Ovary (tissue), 1 donor: ENCODE measurements around the gene NDUFV1.

Experiments
- EP300 ChIP-seq: sonication (generic); formaldehyde crosslinking; IDR thresholded peaks from one replicate; pipeline ENCODE4 v1.6.1; 2017; ENCODE audit warnings: antibody characterized with exemption
- POLR2A ChIP-seq: fragments of 450-650 bp; IDR thresholded peaks from one replicate; pipeline ENCODE4 v1.6.1; 2017; ENCODE audit warnings: antibody characterized with exemption, mild to moderate bottlenecking, moderate library complexity

GRCh38 chr11:67647471-67647870 lies 40.7 kb downstream of the NDUFV1 start:
- no peak for TF ChIP-seq EP300
- TF ChIP-seq POLR2A: no peak
